Endothelial cell of umbilical vein (primary cell): ENCODE results near the gene C1QC. TPM values are rescaled to one million over a fixed set of nuclear protein-coding genes. Genes with fewer than 3 reads are reported as not detected.

Experiments used
- BruUV-seq: library from RNA; stranded (reverse); fragments of 400-500 nt; replicated peaks from 2 replicates; lab custom pipeline; 2021; lab: Mats Ljungman, UMichigan
- CTCF ChIA-PET: fragments of 300-600, 350-600 bp; sonication (Branson Sonifier 250); formaldehyde crosslinking; loops from one replicate; lab custom pipeline; 2021; ENCODE audit warnings: antibody characterized with exemption, inconsistent platforms; lab: Charles Lee
- POLR2A ChIA-PET: fragments of 300-600, 350-600 bp; sonication (Branson Sonifier 250); formaldehyde crosslinking; loops from one replicate; lab custom pipeline; 2021; ENCODE audit warnings: antibody characterized with exemption, inconsistent platforms; lab: Charles Lee
- DNase-seq: peaks from one replicate; pipeline ENCODE4 v3.0.0-alpha.2; 2011; ENCODE audit warnings: low read depth, low spot score
- FAIRE-seq: peaks from 2 replicates; lab custom pipeline; 2011; peaks lifted over from hg19 to GRCh38; lab: Jason Lieb, UNC
- H2AFZ ChIP-seq: 2 replicates; pipeline ENCODE4 v1.6.0; 2012; ENCODE audit warnings: low read depth, low read length, control low read depth, inconsistent platforms
- H3K27ac ChIP-seq: 2 replicates; pipeline ENCODE4 v1.5.1; 2011; ENCODE audit warnings: low read depth, mild to moderate bottlenecking, control low read depth, low read length, moderate library complexity; ENCODE audit not compliant: insufficient read depth
- H3K27me3 ChIP-seq, 2 experiments: 2 replicates each; pipeline versions ENCODE4 v1.6.0 to v1.6.1; 2011; ENCODE audit warnings: low read length in 2 of 2, mixed read lengths in 1 of 2; ENCODE audit not compliant: control insufficient read depth in 2 of 2, insufficient read depth in 2 of 2
- H3K36me3 ChIP-seq, 2 experiments: 2 replicates in 1 of 2; 3 replicates in 1 of 2; pipeline ENCODE4 v1.5.1; 2011; ENCODE audit warnings: low read length in 2 of 2, mild to moderate bottlenecking in 1 of 2, moderate library complexity in 1 of 2; ENCODE audit not compliant: control insufficient read depth in 2 of 2, insufficient read depth in 2 of 2; ENCODE audit errors: extremely low read depth in 1 of 2
- H3K4me1 ChIP-seq: 3 replicates; pipeline ENCODE4 v1.5.1; 2011; ENCODE audit warnings: mild to moderate bottlenecking, low read length; ENCODE audit not compliant: control insufficient read depth, insufficient read depth; ENCODE audit errors: extremely low read depth
- H3K4me2 ChIP-seq: 2 replicates; pipeline ENCODE4 v1.6.1; 2011; ENCODE audit warnings: low read length, control low read depth, mixed read lengths; ENCODE audit not compliant: insufficient read depth
- H3K4me3 ChIP-seq, 3 experiments: fragments of 200-600 bp in 1 of 3; sonication (generic), shearing (Covaris generic) in 1 of 3; replicated peaks in 1 of 3; 2 replicates each; pipeline ENCODE4 v1.5.1; 2011 to 2016; ENCODE audit warnings: control low read depth in 3 of 3, low read length in 3 of 3, mild to moderate bottlenecking in 2 of 3, inconsistent platforms in 1 of 3, low read depth in 1 of 3, moderate library complexity in 1 of 3; ENCODE audit not compliant: insufficient read depth in 1 of 3
- H3K79me2 ChIP-seq: 2 replicates; pipeline ENCODE4 v1.6.0; 2012; ENCODE audit warnings: low read length, inconsistent platforms; ENCODE audit not compliant: control insufficient read depth, insufficient read depth
- H3K9ac ChIP-seq: replicated peaks from 2 replicates; pipeline ENCODE3; 2011; ENCODE audit warnings: low read length, control low read depth; ENCODE audit not compliant: insufficient read depth; ENCODE audit errors: extremely low read depth
- H3K9me1 ChIP-seq: replicated peaks from 3 replicates; pipeline ENCODE4 v1.6.0; 2011; ENCODE audit warnings: mild to moderate bottlenecking, low read length; ENCODE audit not compliant: control insufficient read depth, insufficient read depth; ENCODE audit errors: extremely low read depth
- H3K9me3 ChIP-seq: replicated peaks from 2 replicates; pipeline ENCODE4 v1.5.1; 2012; ENCODE audit warnings: low read length, inconsistent platforms; ENCODE audit not compliant: control insufficient read depth, insufficient read depth
- H4K20me1 ChIP-seq: replicated peaks from 2 replicates; pipeline ENCODE3; 2011; ENCODE audit warnings: mild to moderate bottlenecking, low read length; ENCODE audit not compliant: control insufficient read depth, insufficient read depth; ENCODE audit errors: extremely low read depth
- CTCF ChIP-seq, 2 donors: IDR thresholded peaks; 1 replicate in 1 of 2; 2 replicates in 1 of 2; pipeline ENCODE4 v1.5.1; 2011; ENCODE audit warnings: low read length in 2 of 2, mild to moderate bottlenecking in 2 of 2, moderate library complexity in 2 of 2, control low read depth in 1 of 2, inconsistent platforms in 1 of 2, low read depth in 1 of 2; ENCODE audit not compliant: insufficient read depth in 1 of 2; ENCODE audit errors: extremely low read depth in 1 of 2
- EZH2 ChIP-seq: IDR thresholded peaks from 2 replicates; pipeline ENCODE4 v1.6.1; 2012; ENCODE audit warnings: borderline replicate concordance, low read depth, mild to moderate bottlenecking, moderate library complexity, low read length, inconsistent platforms; ENCODE audit not compliant: severe bottlenecking
- FOS ChIP-seq: IDR thresholded peaks from 2 replicates; pipeline ENCODE4 v1.6.1; 2011; ENCODE audit warnings: mild to moderate bottlenecking, low read length, moderate library complexity, borderline replicate concordance; ENCODE audit not compliant: insufficient read depth
- GATA2 ChIP-seq: IDR thresholded peaks from 2 replicates; pipeline ENCODE4 v1.7.0; 2011; ENCODE audit warnings: low read depth, mild to moderate bottlenecking, moderate library complexity, mixed read lengths, low read length; ENCODE audit not compliant: insufficient read length, insufficient read depth
- JUN ChIP-seq: IDR thresholded peaks from 2 replicates; pipeline ENCODE4 v1.6.1; 2011; ENCODE audit warnings: borderline replicate concordance, low read depth; ENCODE audit not compliant: insufficient read length, insufficient read depth
- MAX ChIP-seq: IDR thresholded peaks from 2 replicates; pipeline ENCODE4 v1.6.1; 2011; ENCODE audit not compliant: insufficient read depth, insufficient read length
- MYC ChIP-seq: IDR thresholded peaks from one replicate; pipeline ENCODE4 v1.6.1; 2011; ENCODE audit warnings: mild to moderate bottlenecking, low read depth, low read length
- POLR2A ChIP-seq: IDR thresholded peaks from 2 replicates; pipeline ENCODE4 v1.6.1; 2012; ENCODE audit warnings: low read depth, mild to moderate bottlenecking, control low read depth, low read length
- POLR2AphosphoS5 ChIP-seq: IDR thresholded peaks from 2 replicates; pipeline ENCODE4 v1.6.1; 2012; ENCODE audit warnings: low read depth, mild to moderate bottlenecking, control low read depth, low read length, moderate library complexity; ENCODE audit not compliant: insufficient read depth
- dilution Hi-C: fragments of 300-500 bp; cut with MboI; formaldehyde crosslinking; loops from one replicate; pipeline ENCODE4 v1.15.0; 2019; ENCODE audit warnings: low sequenced_read_pairs; ENCODE audit not compliant: extremely low pct_ligation_motif_present
- intact Hi-C: fragments of 100-400 bp; cut with micrococcal nuclease; formaldehyde crosslinking; loops from one replicate; pipeline ENCODE4 v1.10.0; 2022
- polyA plus RNA-seq, 4 experiments: library from polyadenylated mRNA; depleted of rRNA in 3 of 4; stranded (reverse) in 3 of 4; unstranded in 1 of 4; fragments of >200 nt; gene quantifications; 2 replicates each; pipeline versions ENCODE4 v1.2.1 to v1.2.3, GENCODE V29; 2011 to 2012; ENCODE audit warnings: missing spikeins in 1 of 4
- total RNA-seq: library from RNA; stranded (reverse); gene quantifications from 2 replicates; pipeline ENCODE4 v1.2.3, GENCODE V29; 2021

The C1QC gene
- total and polyA plus RNA-seq, 2 donors (not counting 3 experiments of a cell fraction or from before 2014, with no cell fraction given), result not detected

GRCh38 chr1:22594396-22594795, 49.0 kb upstream of the C1QC start:
- no peak overlapping the region for H3K9ac ChIP-seq
- no peak overlapping the region for H3K4me2 ChIP-seq
- TF ChIP-seq GATA2, result no peak
- TF ChIP-seq POLR2A, result no peak
- TF ChIP-seq FOS, result no peak
- no peaks in the 10 kb centered on the region for H3K4me1 ChIP-seq
- H3K36me3 ChIP-seq, result no peaks in the 10 kb centered on the region
- dilution Hi-C loops (no loop called here), intact Hi-C loops (no loop called here)
- ChIA-PET POLR2A (no interaction called here), CTCF (no interaction called here)
- peaks cover 2 to 8% of the 10 kb centered on the region in 2 experiments for H3K27me3 ChIP-seq
- H3K9me3 ChIP-seq, result no peaks in the 10 kb centered on the region
- no peaks in the 10 kb centered on the region for H4K20me1 ChIP-seq
- FAIRE-seq (no peak), DNase-seq (no peak)
- no TSS peak for BruUV-seq
- H3K27ac ChIP-seq, result no peak overlapping the region
- no peaks in the 10 kb centered on the region for H3K79me2 ChIP-seq
- no peak overlapping the region for H2AFZ ChIP-seq
- H3K9me1 ChIP-seq, result no peaks in the 10 kb centered on the region
- H3K4me3 ChIP-seq, result no peak overlapping the region

GRCh38 chr1:22595108-22595507, 48.3 kb upstream of the C1QC start:
- POLR2A ChIA-PET, result no interaction called here
- H3K9me3 ChIP-seq, result no peaks in the 10 kb centered on the region
- H3K4me2 ChIP-seq, result no peak overlapping the region
- CTCF ChIA-PET, result no interaction called here
- H3K9me1 ChIP-seq, result no peaks in the 10 kb centered on the region
- H3K36me3 ChIP-seq, result no peaks in the 10 kb centered on the region
- no peak overlapping the region for H2AFZ ChIP-seq
- DNase-seq (no peak), FAIRE-seq (no peak)
- intact Hi-C loops (no loop called here), dilution Hi-C loops (no loop called here)
- no peaks in the 10 kb centered on the region for H3K4me1 ChIP-seq
- peaks cover 2 to 8% of the 10 kb centered on the region in 2 experiments for H3K27me3 ChIP-seq
- H4K20me1 ChIP-seq, result no peaks in the 10 kb centered on the region
- BruUV-seq, result no TSS peak
- H3K9ac ChIP-seq, result no peak overlapping the region
- H3K79me2 ChIP-seq, result no peaks in the 10 kb centered on the region
- no peak for TF ChIP-seq CTCF (IDR thresholded peaks at IDR 0.05; ENCODE audit: extremely low read depth in 1 of 2, insufficient read depth in 1 of 2, low read depth in 1 of 2, low read length in 2 of 2)
- TF ChIP-seq MAX, result no peak
- TF ChIP-seq FOS, result no peak
- no peak for TF ChIP-seq POLR2AphosphoS5
- no peak for TF ChIP-seq GATA2
- TF ChIP-seq MYC, result no peak
- no peak for TF ChIP-seq EZH2
- no peak for TF ChIP-seq POLR2A
- no peak for TF ChIP-seq JUN
- no peak overlapping the region for H3K4me3 ChIP-seq
- H3K27ac ChIP-seq, result no peak overlapping the region
